Measurements from ENCODE around the gene CNTN1. TPM values are rescaled to one million over a fixed set of nuclear protein-coding genes. Genes with fewer than 3 reads are reported as not detected.

Gene CNTN1
- total and polyA plus RNA-seq, 2 of the 8 experiments (the other 6 are each of a cell fraction or from before 2014, with no cell fraction given): 7.2 to 21.8 TPM

GRCh38 chr12:41051954-41052353, 359.7 kb downstream of the CNTN1 start (continued):
- no peak for TF ChIP-seq RBBP5 (IDR thresholded peaks at IDR 0.05; ENCODE audit: borderline replicate concordance, low read depth, low read length)
- TF ChIP-seq SUZ12 (IDR thresholded peaks at IDR 0.05; ENCODE audit: low read length): no peak
- TF ChIP-seq HDAC2 (IDR thresholded peaks at IDR 0.05; ENCODE audit: borderline replicate concordance in 1 of 2, low read depth in 2 of 2, low read length in 2 of 2): no peak
- TF ChIP-seq POLR2A (IDR thresholded peaks at IDR 0.05; ENCODE audit: control extremely low read depth in 1 of 2, low read depth in 2 of 2, low read length in 2 of 2): no peak

Data from H1 (cell line).